ENCODE results near the gene MIPOL1. TPM values are rescaled to one million over a fixed set of nuclear protein-coding genes. Genes with fewer than 3 reads are reported as not detected.

MIPOL1 gene
- total and polyA plus RNA-seq, 9 of the 15 experiments (the other 6 are each of a cell fraction or from before 2014, with no cell fraction given): 6.7 to 21.9 (median 12.4) TPM

DNA sequence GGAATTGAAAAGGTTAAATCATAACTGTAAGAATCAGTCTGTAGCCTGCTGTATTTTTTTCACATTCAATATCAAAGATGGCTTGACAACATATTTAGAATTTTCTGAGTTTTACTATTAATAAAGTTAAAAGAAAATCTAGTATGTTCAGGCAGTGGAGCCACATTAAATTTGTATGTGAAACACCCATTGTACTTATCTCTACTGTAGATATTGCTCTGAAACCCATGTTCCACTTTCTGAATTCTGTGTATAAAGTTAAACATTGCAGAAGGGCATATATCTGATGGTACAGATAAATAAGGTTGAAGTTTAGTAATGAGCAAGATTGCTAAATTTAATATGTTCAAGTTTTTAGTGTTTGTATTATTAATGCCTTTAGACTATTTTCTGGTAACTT is 224.6 kb downstream of the MIPOL1 start:
- no peak for FAIRE-seq
- no peak overlapping the region for H2AFZ ChIP-seq (ENCODE audit: low read depth, low read length)
- TF ChIP-seq ZNF24 (IDR thresholded peaks at IDR 0.05): no peak
- no peak for TF ChIP-seq CHD4 (IDR thresholded peaks at IDR 0.05; ENCODE audit: insufficient read depth, insufficient replicate concordance, low read depth, low read length, poor library complexity, severe bottlenecking)
- TF ChIP-seq STAT5B (CRISPR knock-in tag; IDR thresholded peaks at IDR 0.05): no peak
- TF ChIP-seq ZNF253 (CRISPR knock-in tag; conservative IDR thresholded peaks at IDR 0.05): no peak
- TF ChIP-seq, protein P1, sequence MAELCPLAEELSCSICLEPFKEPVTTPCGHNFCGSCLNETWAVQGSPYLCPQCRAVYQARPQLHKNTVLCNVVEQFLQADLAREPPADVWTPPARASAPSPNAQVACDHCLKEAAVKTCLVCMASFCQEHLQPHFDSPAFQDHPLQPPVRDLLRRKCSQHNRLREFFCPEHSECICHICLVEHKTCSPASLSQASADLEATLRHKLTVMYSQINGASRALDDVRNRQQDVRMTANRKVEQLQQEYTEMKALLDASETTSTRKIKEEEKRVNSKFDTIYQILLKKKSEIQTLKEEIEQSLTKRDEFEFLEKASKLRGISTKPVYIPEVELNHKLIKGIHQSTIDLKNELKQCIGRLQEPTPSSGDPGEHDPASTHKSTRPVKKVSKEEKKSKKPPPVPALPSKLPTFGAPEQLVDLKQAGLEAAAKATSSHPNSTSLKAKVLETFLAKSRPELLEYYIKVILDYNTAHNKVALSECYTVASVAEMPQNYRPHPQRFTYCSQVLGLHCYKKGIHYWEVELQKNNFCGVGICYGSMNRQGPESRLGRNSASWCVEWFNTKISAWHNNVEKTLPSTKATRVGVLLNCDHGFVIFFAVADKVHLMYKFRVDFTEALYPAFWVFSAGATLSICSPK (IDR thresholded peaks at IDR 0.05; ENCODE audit: borderline replicate concordance): no peak
- TF ChIP-seq, protein P2, sequence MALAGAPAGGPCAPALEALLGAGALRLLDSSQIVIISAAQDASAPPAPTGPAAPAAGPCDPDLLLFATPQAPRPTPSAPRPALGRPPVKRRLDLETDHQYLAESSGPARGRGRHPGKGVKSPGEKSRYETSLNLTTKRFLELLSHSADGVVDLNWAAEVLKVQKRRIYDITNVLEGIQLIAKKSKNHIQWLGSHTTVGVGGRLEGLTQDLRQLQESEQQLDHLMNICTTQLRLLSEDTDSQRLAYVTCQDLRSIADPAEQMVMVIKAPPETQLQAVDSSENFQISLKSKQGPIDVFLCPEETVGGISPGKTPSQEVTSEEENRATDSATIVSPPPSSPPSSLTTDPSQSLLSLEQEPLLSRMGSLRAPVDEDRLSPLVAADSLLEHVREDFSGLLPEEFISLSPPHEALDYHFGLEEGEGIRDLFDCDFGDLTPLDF (CRISPR knock-in tag; IDR thresholded peaks at IDR 0.05): no peak
- no peak for TF ChIP-seq POLR3A (IDR thresholded peaks at IDR 0.05; ENCODE audit: borderline replicate concordance, extremely low read depth, insufficient read depth, insufficient read length)
- TF ChIP-seq FOXA1 (IDR thresholded peaks at IDR 0.05; ENCODE audit: borderline replicate concordance): no peak
- no peak for TF ChIP-seq EP400 (IDR thresholded peaks at IDR 0.05)
- TF ChIP-seq, protein P3, sequence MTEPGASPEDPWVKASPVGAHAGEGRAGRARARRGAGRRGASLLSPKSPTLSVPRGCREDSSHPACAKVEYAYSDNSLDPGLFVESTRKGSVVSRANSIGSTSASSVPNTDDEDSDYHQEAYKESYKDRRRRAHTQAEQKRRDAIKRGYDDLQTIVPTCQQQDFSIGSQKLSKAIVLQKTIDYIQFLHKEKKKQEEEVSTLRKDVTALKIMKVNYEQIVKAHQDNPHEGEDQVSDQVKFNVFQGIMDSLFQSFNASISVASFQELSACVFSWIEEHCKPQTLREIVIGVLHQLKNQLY (CRISPR knock-in tag; conservative IDR thresholded peaks at IDR 0.05): no peak
- TF ChIP-seq, protein P4, sequence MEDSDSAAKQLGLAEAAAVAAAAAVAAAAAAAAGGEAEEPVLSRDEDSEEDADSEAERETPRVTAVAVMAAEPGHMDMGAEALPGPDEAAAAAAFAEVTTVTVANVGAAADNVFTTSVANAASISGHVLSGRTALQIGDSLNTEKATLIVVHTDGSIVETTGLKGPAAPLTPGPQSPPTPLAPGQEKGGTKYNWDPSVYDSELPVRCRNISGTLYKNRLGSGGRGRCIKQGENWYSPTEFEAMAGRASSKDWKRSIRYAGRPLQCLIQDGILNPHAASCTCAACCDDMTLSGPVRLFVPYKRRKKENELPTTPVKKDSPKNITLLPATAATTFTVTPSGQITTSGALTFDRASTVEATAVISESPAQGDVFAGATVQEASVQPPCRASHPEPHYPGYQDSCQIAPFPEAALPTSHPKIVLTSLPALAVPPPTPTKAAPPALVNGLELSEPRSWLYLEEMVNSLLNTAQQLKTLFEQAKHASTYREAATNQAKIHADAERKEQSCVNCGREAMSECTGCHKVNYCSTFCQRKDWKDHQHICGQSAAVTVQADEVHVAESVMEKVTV (CRISPR knock-in tag; IDR thresholded peaks at IDR 0.05): no peak
- no peak for TF ChIP-seq TAF7 (tag; IDR thresholded peaks at IDR 0.05)
- no peak for TF ChIP-seq ZFP36 (IDR thresholded peaks at IDR 0.05; ENCODE audit: low read depth, low read length, partially characterized antibody)
- no peak for TF ChIP-seq ZNF79 (CRISPR knock-in tag; IDR thresholded peaks at IDR 0.05; ENCODE audit: low read depth)
- no peak for TF ChIP-seq HDAC3 (IDR thresholded peaks at IDR 0.05; ENCODE audit: borderline replicate concordance, partially characterized antibody)
- no peak for TF ChIP-seq ZNF146 (CRISPR knock-in tag; IDR thresholded peaks at IDR 0.05; ENCODE audit: unreplicated experiment)
- TF ChIP-seq DMBX1 (CRISPR knock-in tag; IDR thresholded peaks at IDR 0.05; ENCODE audit: borderline replicate concordance): no peak
- TF ChIP-seq TEAD1 (CRISPR knock-in tag; IDR thresholded peaks at IDR 0.05): no peak

More for the DNA sequence above, 224.6 kb downstream of the MIPOL1 start:
- Histone ChIP-seq H4K20me1 (replicated peaks; ENCODE audit: control insufficient read depth, insufficient read depth, low read length) (no peaks in the 10 kb centered on the region), H3K4me1 (replicated peaks in 1 of 2; ENCODE audit: control insufficient read depth in 2 of 2, insufficient read depth in 2 of 2, low read length in 2 of 2) (no peaks in the 10 kb centered on the region), H3K27ac (ENCODE audit: extremely low read depth, low read depth, low read length) (no peak overlapping the region), H3K4me2 (ENCODE audit: insufficient read depth, low read length) (no peak overlapping the region), H3K36me3 (ENCODE audit: control insufficient read depth, insufficient read depth, low read length) (no peaks in the 10 kb centered on the region), H3K9ac (ENCODE audit: insufficient read depth in 1 of 2, low read depth in 2 of 2, low read length in 2 of 2) (no peak overlapping the region), H3K9me3 (replicated peaks; ENCODE audit: control insufficient read depth, insufficient read depth, low read depth, low read length) (no peaks in the 10 kb centered on the region), H3K9me1 (ENCODE audit: control insufficient read depth, insufficient read depth, low read length) (no peaks in the 10 kb centered on the region), H3K4me3 (no peak overlapping the region), H3K79me2 (ENCODE audit: control insufficient read depth, insufficient read depth, low read length) (no peaks in the 10 kb centered on the region), H3K27me3 (ENCODE audit: control insufficient read depth in 2 of 2, insufficient read depth in 2 of 2, low read length in 2 of 2) (no peaks in the 10 kb centered on the region)
- in situ Hi-C loops (cut with MboI): no loop called here
- intact Hi-C loops (cut with micrococcal nuclease): no loop called here
- ChIA-PET CTCF (ENCODE audit: low intra/inter-chr PET ratio) (no interaction called here), POLR2A (no interaction called here)
- BruUV-seq (replicated peaks): no TSS peak
- ATAC-seq (no peak), DNase-seq (ENCODE audit: extremely low read depth in 1 of 4, low spot score in 3 of 4) (no peak)

All from K562 (cell line).